PC-3 (cell line): ENCODE data around the gene NTM. TPM values are rescaled to one million over a fixed set of nuclear protein-coding genes. Genes with fewer than 3 reads are reported as not detected.

Source experiments
- ATAC-seq: fragments of 200-7000 bp; cut with Tn5 transposase; 2 replicates; pipeline ENCODE4 v1.9.1; 2020; ENCODE audit warnings: mild to moderate bottlenecking, moderate library complexity
- BruUV-seq: library from RNA; stranded (reverse); fragments of 400-500 nt; replicated peaks from 2 replicates; lab custom pipeline; 2021; lab: Mats Ljungman, UMichigan
- CTCF ChIA-PET: fragments of 300-600 bp; sonication (Branson Sonifier 250); formaldehyde crosslinking; loops from one replicate; lab custom pipeline; 2022; ENCODE audit warnings: antibody characterized with exemption; lab: Charles Lee
- POLR2A ChIA-PET: fragments of 300-600 bp; sonication (Branson Sonifier 250); formaldehyde crosslinking; loops from one replicate; lab custom pipeline; 2022; ENCODE audit warnings: antibody characterized with exemption; ENCODE audit not compliant: unreplicated experiment; lab: Charles Lee
- DNase-seq: peaks from one replicate; pipeline ENCODE4 v3.0.0-alpha.2; 2015
- H2AFZ ChIP-seq: fragments of 300-600 bp; sonication (generic); 2 replicates; pipeline ENCODE4 v1.6.0; 2016; ENCODE audit warnings: antibody characterized with exemption, low read length
- H3F3A ChIP-seq: fragments of 300-600 bp; sonication (generic); one replicate; pipeline ENCODE4 v1.6.0; 2017; ENCODE audit warnings: antibody characterized with exemption, low read length, control low read depth, mild to moderate bottlenecking; ENCODE audit not compliant: unreplicated experiment
- H3K27ac ChIP-seq: fragments of 300-600 bp; sonication (generic); 2 replicates; pipeline ENCODE4 v1.5.1; 2016; ENCODE audit warnings: mild to moderate bottlenecking, low read length
- H3K27me3 ChIP-seq: fragments of 300-600 bp; sonication (generic); 2 replicates; pipeline ENCODE4 v1.6.1; 2016; ENCODE audit warnings: low read length, mixed read lengths
- H3K36me3 ChIP-seq: fragments of 300-600 bp; sonication (generic); 2 replicates; pipeline ENCODE4 v1.6.1; 2016; ENCODE audit warnings: low read depth, mixed run types, low read length, mixed read lengths
- H3K4me1 ChIP-seq: fragments of 300-600 bp; sonication (generic); 2 replicates; pipeline ENCODE4 v1.5.1; 2016; ENCODE audit warnings: low read length; ENCODE audit not compliant: insufficient read depth
- H3K4me2 ChIP-seq: fragments of 300-600 bp; sonication (generic); 2 replicates; pipeline ENCODE4 v1.6.0; 2016; ENCODE audit warnings: low read length
- H3K4me3 ChIP-seq: fragments of 300-600 bp; sonication (generic); 2 replicates; pipeline ENCODE4 v1.5.1; 2016; ENCODE audit warnings: mild to moderate bottlenecking, low read length, mixed read lengths
- H3K79me2 ChIP-seq: fragments of 300-600 bp; sonication (generic); 2 replicates; pipeline ENCODE4 v1.6.1; 2017; ENCODE audit warnings: low read length, mixed read lengths
- H3K9ac ChIP-seq: fragments of 300-600 bp; sonication (generic); 2 replicates; pipeline ENCODE4 v1.6.0; 2016; ENCODE audit warnings: mild to moderate bottlenecking, low read length
- H3K9me2 ChIP-seq: fragments of 300-600 bp; sonication (generic); replicated peaks from 2 replicates; pipeline ENCODE4 v1.6.1; 2016; ENCODE audit warnings: mixed run types, low read length, mixed read lengths
- H3K9me3 ChIP-seq: fragments of 300-600 bp; sonication (generic); 2 replicates; pipeline ENCODE4 v1.6.1; 2016; ENCODE audit warnings: low read length, mixed read lengths
- H4K20me1 ChIP-seq: fragments of 300-600 bp; sonication (generic); 2 replicates; pipeline ENCODE4 v1.6.1; 2016; ENCODE audit warnings: low read length, mixed read lengths
- EZH2 ChIP-seq: fragments of 300-600 bp; sonication (generic); IDR thresholded peaks from one replicate; pipeline ENCODE4 v1.6.1; 2017; ENCODE audit warnings: antibody characterized with exemption, mild to moderate bottlenecking, low read length; ENCODE audit not compliant: unreplicated experiment
- EZH2phosphoT487 ChIP-seq: fragments of 300-600 bp; sonication (generic); IDR thresholded peaks from 2 replicates; pipeline ENCODE4 v1.6.1; 2018; ENCODE audit warnings: mild to moderate bottlenecking, antibody characterized with exemption, low read length, borderline replicate concordance
- intact Hi-C: fragments of 100-400 bp; cut with micrococcal nuclease; formaldehyde crosslinking; loops from 2 replicates; pipeline ENCODE4 v1.9.0; 2023
- total RNA-seq: library from RNA; depleted of rRNA; stranded (reverse); fragments of >200 nt; gene quantifications from 2 replicates; pipeline ENCODE4 v1.2.3, GENCODE V29; 2014
- TF ChIP-seq, protein P1 (sequence below): fragments of 300-600 bp; sonication (generic); conservative IDR thresholded peaks from 2 replicates; pipeline ENCODE4 v1.5.1; 2017; ENCODE audit warnings: antibody characterized with exemption, low read depth, mild to moderate bottlenecking, low read length

NTM gene
- total RNA-seq, 1 experiment from 2014 or later = not detected

DNA sequence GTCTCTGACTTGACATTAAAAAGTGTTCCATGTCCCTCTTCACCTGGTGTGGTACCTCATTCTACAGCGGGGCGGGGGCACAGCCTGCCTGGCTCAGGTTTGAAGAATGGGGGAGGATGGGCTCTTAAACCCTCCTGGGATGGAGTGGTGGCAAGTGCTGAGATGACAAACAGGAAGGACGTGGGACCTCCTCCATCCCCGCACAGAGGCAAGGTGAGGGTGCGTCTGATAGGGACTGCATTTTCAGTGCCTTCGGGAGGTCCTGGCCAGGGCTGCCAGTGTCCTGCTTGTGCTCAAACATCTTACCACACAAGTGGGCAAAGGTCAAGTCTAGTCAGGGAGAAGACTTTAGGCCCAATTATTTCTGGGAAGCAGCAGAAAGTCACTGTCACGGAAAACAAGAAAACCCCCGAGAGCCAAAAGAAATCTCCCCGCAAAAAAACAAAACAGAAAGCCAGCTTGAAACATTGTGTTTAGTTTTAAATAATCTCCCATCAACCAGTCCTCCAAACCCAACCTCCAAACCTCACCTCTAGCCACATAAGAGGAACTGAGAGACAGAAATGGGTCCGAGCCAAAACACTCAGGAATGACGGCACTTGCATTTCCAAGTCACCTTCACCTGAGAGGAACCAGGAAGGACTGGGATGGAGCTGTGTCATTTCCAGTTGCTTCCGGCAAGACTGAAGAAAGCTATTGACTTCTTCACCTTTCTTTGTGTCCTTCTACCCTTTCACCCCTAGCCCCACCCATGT is 966.5 kb downstream of the NTM start:
- no peaks in the 10 kb centered on the region for H4K20me1 ChIP-seq
- no peak overlapping the region for H3K4me2 ChIP-seq
- intact Hi-C loops = no loop called here
- peaks cover 10% of the 10 kb centered on the region; the same call in 1 of the 2 replicates for H3K9me3 ChIP-seq
- no peaks in the 10 kb centered on the region for H3K9me2 ChIP-seq
- no TSS peak for BruUV-seq
- H3K4me1 ChIP-seq = no peaks in the 10 kb centered on the region
- ATAC-seq (no peak), DNase-seq (no peak)
- peaks cover 17% of the 10 kb centered on the region; the same call in 1 of the 2 replicates for H3K27me3 ChIP-seq
- no peak overlapping the region for H3K4me3 ChIP-seq
- POLR2A ChIA-PET = no interaction called here
- no peak overlapping the region for H2AFZ ChIP-seq
- H3K27ac ChIP-seq = no peak overlapping the region
- no peaks in the 10 kb centered on the region for H3F3A ChIP-seq
- no peaks in the 10 kb centered on the region for H3K79me2 ChIP-seq
- H3K36me3 ChIP-seq = no peaks in the 10 kb centered on the region
- CTCF ChIA-PET = no interaction called here
- TF ChIP-seq EZH2 = no peak
- TF ChIP-seq EZH2phosphoT487 = no peak
- TF ChIP-seq, protein P1, sequence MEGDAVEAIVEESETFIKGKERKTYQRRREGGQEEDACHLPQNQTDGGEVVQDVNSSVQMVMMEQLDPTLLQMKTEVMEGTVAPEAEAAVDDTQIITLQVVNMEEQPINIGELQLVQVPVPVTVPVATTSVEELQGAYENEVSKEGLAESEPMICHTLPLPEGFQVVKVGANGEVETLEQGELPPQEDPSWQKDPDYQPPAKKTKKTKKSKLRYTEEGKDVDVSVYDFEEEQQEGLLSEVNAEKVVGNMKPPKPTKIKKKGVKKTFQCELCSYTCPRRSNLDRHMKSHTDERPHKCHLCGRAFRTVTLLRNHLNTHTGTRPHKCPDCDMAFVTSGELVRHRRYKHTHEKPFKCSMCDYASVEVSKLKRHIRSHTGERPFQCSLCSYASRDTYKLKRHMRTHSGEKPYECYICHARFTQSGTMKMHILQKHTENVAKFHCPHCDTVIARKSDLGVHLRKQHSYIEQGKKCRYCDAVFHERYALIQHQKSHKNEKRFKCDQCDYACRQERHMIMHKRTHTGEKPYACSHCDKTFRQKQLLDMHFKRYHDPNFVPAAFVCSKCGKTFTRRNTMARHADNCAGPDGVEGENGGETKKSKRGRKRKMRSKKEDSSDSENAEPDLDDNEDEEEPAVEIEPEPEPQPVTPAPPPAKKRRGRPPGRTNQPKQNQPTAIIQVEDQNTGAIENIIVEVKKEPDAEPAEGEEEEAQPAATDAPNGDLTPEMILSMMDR = no peak
- H3K9ac ChIP-seq = no peak overlapping the region

DNA sequence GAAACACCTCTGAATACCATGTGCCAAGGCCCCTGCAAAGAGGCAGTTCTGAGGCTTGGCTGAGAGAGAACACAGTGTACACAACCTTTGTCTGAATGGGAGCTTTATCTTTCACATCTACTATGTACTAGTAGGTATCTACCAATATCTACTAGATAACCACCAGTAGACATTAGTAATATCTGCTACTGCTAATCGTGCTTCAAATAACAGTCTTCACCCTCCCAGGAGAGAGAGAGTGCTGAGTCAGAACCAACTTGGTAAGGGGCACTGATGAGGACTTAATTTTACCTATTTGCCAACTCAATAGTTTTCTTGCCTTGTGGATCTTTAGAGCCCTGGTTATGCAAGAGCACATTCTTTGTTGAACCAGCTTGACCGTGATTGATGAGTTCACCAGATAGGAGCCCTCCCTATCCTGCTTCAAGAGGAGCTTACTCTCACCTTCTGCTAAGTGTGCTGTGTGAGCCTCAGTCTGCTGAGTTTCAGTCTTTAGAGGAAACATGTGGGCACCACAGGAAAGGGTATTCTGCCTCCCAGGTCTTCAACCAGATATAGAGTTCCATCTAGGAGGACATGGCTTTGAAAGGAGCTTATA is 967.5 kb downstream of the NTM start:
- no peaks in the 10 kb centered on the region for H3K36me3 ChIP-seq
- no peaks in the 10 kb centered on the region for H3K9me2 ChIP-seq
- peaks cover 11% of the 10 kb centered on the region; the same call in 1 of the 2 replicates for H3K9me3 ChIP-seq
- ChIA-PET POLR2A (no interaction called here), CTCF (no interaction called here)
- ATAC-seq = no peak
- H3K79me2 ChIP-seq = no peaks in the 10 kb centered on the region
- H4K20me1 ChIP-seq = no peaks in the 10 kb centered on the region
- no peaks in the 10 kb centered on the region for H3K4me1 ChIP-seq
- no TSS peak for BruUV-seq
- no peak overlapping the region for H3K27ac ChIP-seq
- no peak overlapping the region for H3K9ac ChIP-seq
- H3K4me2 ChIP-seq = no peak overlapping the region
- no peak overlapping the region for H3K4me3 ChIP-seq
- no peak for DNase-seq
- peaks cover 16% of the 10 kb centered on the region; the same call in 1 of the 2 replicates for H3K27me3 ChIP-seq
- no peak overlapping the region for H2AFZ ChIP-seq
- intact Hi-C loops = no loop called here
- TF ChIP-seq, protein P1 = no peak
- TF ChIP-seq EZH2phosphoT487 (no peak), EZH2 (no peak)
- H3F3A ChIP-seq = no peaks in the 10 kb centered on the region

DNA sequence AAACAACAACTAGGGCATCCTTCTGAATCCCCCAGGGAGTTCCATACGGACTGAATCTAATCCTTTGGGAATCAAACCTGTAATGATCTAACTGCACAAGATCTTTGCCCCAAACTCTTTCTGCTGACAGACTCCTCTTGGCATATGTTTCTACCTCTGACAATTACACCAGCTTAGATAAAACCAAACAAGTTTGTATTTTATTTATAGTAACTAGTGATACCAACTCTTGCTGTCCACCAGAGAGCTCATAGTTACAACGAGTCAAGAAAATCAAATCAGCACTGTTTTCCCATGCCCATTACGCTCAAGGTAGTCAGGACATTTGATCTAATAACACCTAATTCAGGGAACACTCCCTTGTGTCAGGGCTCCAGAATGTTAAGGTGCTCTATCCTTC is 972.0 kb downstream of the NTM start:
- no peaks in the 10 kb centered on the region for H3K9me2 ChIP-seq
- intact Hi-C loops = no loop called here
- no peaks in the 10 kb centered on the region for H3K79me2 ChIP-seq
- H3F3A ChIP-seq = no peaks in the 10 kb centered on the region
- H3K4me2 ChIP-seq = no peak overlapping the region
- CTCF ChIA-PET = no interaction called here
- no peaks in the 10 kb centered on the region for H4K20me1 ChIP-seq
- H3K4me1 ChIP-seq = no peaks in the 10 kb centered on the region
- H3K27me3 ChIP-seq = peaks cover 9% of the 10 kb centered on the region; the same call in 1 of the 2 replicates
- peaks cover 19% of the 10 kb centered on the region; the same call in 1 of the 2 replicates for H3K9me3 ChIP-seq
- DNase-seq (no peak), ATAC-seq (no peak)
- H2AFZ ChIP-seq = no peak overlapping the region
- BruUV-seq = no TSS peak
- POLR2A ChIA-PET = no interaction called here
- no peak overlapping the region for H3K27ac ChIP-seq
- no peak for TF ChIP-seq EZH2
- TF ChIP-seq, protein P1 = no peak
- no peak for TF ChIP-seq EZH2phosphoT487
- no peak overlapping the region for H3K9ac ChIP-seq
- H3K4me3 ChIP-seq = no peak overlapping the region
- no peaks in the 10 kb centered on the region for H3K36me3 ChIP-seq
